HepG2 (cell line): ENCODE data around the gene ADGRG6. TPM values are rescaled to one million over a fixed set of nuclear protein-coding genes. Genes with fewer than 3 reads are reported as not detected.

ENCODE experiments used
- ETV5 ChIP-seq: IDR thresholded peaks from 2 replicates; pipeline ENCODE4 v1.6.1; 2018; ENCODE audit warnings: missing biosample characterization, missing genetic modification reagents, inconsistent platforms, borderline replicate concordance
- HNF4A ChIP-seq: sonication (generic); formaldehyde crosslinking; IDR thresholded peaks from 2 replicates; pipeline ENCODE4 v1.4.0; 2020; ENCODE audit warnings: missing genetic modification reagents
- NR1H2 ChIP-seq: sonication (generic); formaldehyde crosslinking; IDR thresholded peaks from 2 replicates; pipeline ENCODE4 v1.8.1; 2022; ENCODE audit warnings: low read depth, missing genetic modification reagents, borderline replicate concordance
- SRSF9 ChIP-seq: fragments of 200-400 bp; formaldehyde crosslinking; IDR thresholded peaks from 2 replicates; pipeline ENCODE4 v1.6.1; 2018; ENCODE audit warnings: borderline replicate concordance, mild to moderate bottlenecking, low read depth, low read length; ENCODE audit not compliant: insufficient read depth, poor library complexity, severe bottlenecking
- TARDBP ChIP-seq: sonication (generic); formaldehyde crosslinking; IDR thresholded peaks from 2 replicates; pipeline ENCODE4 v1.8.0; 2022; ENCODE audit warnings: mild to moderate bottlenecking, missing genetic modification reagents
- TIGD3 ChIP-seq: sonication (generic); formaldehyde crosslinking; IDR thresholded peaks from 2 replicates; pipeline ENCODE4 v1.5.1; 2020; ENCODE audit warnings: mild to moderate bottlenecking, missing genetic modification reagents, borderline replicate concordance
- ZBTB37 ChIP-seq: sonication (generic); formaldehyde crosslinking; IDR thresholded peaks from 2 replicates; pipeline ENCODE4 v1.4.0; 2020; ENCODE audit warnings: mild to moderate bottlenecking, missing genetic modification reagents
- ZNF337 ChIP-seq: sonication (generic); formaldehyde crosslinking; IDR thresholded peaks from 2 replicates; pipeline ENCODE4 v1.5.1; 2020; ENCODE audit warnings: missing genetic modification reagents, low read depth, mild to moderate bottlenecking, borderline replicate concordance
- polyA plus RNA-seq, 8 experiments: library from polyadenylated mRNA; depleted of rRNA in 3 of 8; stranded (reverse) in 7 of 8; unstranded in 1 of 8; fragments of >200 nt; fragmentation: Illumina TruSeq in 4 of 8; extraction: Trizol in 4 of 8; gene quantifications; 2 replicates each; pipeline versions ENCODE4 v1.2.1 to v1.2.3, GENCODE V29; 2011 to 2016; ENCODE audit warnings: low read depth in 4 of 8, missing spikeins in 1 of 8, mixed read lengths in 1 of 8; ENCODE audit not compliant: insufficient read depth in 1 of 8
- total RNA-seq, 5 experiments: library from RNA; depleted of rRNA; stranded (reverse); fragments of >200 nt; fragmentation: Illumina TruSeq; extraction: Trizol; gene quantifications; 2 replicates each; pipeline ENCODE4 v1.2.3, GENCODE V29; 2016; ENCODE audit warnings: low read depth in 1 of 5
- TF ChIP-seq, protein P1 (sequence below): sonication (generic); formaldehyde crosslinking; IDR thresholded peaks from 2 replicates; pipeline ENCODE4 v1.8.0; 2022; ENCODE audit warnings: missing genetic modification reagents, mild to moderate bottlenecking, borderline replicate concordance
- TF ChIP-seq, protein P2 (sequence below): sonication (generic); formaldehyde crosslinking; IDR thresholded peaks from 2 replicates; pipeline ENCODE4 v1.9.0; 2021; ENCODE audit warnings: missing genetic modification reagents, mild to moderate bottlenecking, borderline replicate concordance
- TF ChIP-seq, protein P3 (sequence below), 2 experiments: sonication (generic) in 1 of 2; formaldehyde crosslinking in 1 of 2; IDR thresholded peaks; 2 replicates each; pipeline versions ENCODE4 v1.6.1 to v1.9.0; 2014 to 2022; ENCODE audit warnings: antibody characterized with exemption in 1 of 2, borderline replicate concordance in 1 of 2, inconsistent platforms in 1 of 2, low read depth in 1 of 2, missing genetic modification reagents in 1 of 2
- TF ChIP-seq, protein P4 (sequence below): sonication (generic); formaldehyde crosslinking; IDR thresholded peaks from 2 replicates; pipeline ENCODE4 v1.4.0; 2020; ENCODE audit warnings: missing genetic modification reagents

Gene ADGRG6
- total and polyA plus RNA-seq, 2 of the 13 experiments (the other 11 are each of a cell fraction or from before 2014, with no cell fraction given): 129 to 249 TPM

- TF ChIP-seq, protein P1, sequence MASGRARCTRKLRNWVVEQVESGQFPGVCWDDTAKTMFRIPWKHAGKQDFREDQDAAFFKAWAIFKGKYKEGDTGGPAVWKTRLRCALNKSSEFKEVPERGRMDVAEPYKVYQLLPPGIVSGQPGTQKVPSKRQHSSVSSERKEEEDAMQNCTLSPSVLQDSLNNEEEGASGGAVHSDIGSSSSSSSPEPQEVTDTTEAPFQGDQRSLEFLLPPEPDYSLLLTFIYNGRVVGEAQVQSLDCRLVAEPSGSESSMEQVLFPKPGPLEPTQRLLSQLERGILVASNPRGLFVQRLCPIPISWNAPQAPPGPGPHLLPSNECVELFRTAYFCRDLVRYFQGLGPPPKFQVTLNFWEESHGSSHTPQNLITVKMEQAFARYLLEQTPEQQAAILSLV (CRISPR knock-in tag): no peak
- TF ChIP-seq ZNF337 (CRISPR knock-in tag) (no peak), NR1H2 (CRISPR knock-in tag) (no peak), HNF4A (CRISPR knock-in tag) (peak; percentile 95), SRSF9 (no peak), TIGD3 (no peak), ZBTB37 (CRISPR knock-in tag) (no peak), TARDBP (CRISPR knock-in tag) (peak; percentile 83; the same call in 1 of the 2 replicates), ETV5 (CRISPR knock-in tag) (peak; percentile 100)
- TF ChIP-seq, protein P2, sequence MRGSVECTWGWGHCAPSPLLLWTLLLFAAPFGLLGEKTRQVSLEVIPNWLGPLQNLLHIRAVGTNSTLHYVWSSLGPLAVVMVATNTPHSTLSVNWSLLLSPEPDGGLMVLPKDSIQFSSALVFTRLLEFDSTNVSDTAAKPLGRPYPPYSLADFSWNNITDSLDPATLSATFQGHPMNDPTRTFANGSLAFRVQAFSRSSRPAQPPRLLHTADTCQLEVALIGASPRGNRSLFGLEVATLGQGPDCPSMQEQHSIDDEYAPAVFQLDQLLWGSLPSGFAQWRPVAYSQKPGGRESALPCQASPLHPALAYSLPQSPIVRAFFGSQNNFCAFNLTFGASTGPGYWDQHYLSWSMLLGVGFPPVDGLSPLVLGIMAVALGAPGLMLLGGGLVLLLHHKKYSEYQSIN (CRISPR knock-in tag): no peak
- TF ChIP-seq, protein P3, sequence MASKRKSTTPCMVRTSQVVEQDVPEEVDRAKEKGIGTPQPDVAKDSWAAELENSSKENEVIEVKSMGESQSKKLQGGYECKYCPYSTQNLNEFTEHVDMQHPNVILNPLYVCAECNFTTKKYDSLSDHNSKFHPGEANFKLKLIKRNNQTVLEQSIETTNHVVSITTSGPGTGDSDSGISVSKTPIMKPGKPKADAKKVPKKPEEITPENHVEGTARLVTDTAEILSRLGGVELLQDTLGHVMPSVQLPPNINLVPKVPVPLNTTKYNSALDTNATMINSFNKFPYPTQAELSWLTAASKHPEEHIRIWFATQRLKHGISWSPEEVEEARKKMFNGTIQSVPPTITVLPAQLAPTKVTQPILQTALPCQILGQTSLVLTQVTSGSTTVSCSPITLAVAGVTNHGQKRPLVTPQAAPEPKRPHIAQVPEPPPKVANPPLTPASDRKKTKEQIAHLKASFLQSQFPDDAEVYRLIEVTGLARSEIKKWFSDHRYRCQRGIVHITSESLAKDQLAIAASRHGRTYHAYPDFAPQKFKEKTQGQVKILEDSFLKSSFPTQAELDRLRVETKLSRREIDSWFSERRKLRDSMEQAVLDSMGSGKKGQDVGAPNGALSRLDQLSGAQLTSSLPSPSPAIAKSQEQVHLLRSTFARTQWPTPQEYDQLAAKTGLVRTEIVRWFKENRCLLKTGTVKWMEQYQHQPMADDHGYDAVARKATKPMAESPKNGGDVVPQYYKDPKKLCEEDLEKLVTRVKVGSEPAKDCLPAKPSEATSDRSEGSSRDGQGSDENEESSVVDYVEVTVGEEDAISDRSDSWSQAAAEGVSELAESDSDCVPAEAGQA (IDR thresholded peaks at IDR 0.05; ENCODE audit: low read depth): no peak
- TF ChIP-seq, protein P3 (CRISPR knock-in tag; IDR thresholded peaks at IDR 0.05; ENCODE audit: borderline replicate concordance): no peak; the same call in 1 of the 2 replicates
- TF ChIP-seq, protein P4, sequence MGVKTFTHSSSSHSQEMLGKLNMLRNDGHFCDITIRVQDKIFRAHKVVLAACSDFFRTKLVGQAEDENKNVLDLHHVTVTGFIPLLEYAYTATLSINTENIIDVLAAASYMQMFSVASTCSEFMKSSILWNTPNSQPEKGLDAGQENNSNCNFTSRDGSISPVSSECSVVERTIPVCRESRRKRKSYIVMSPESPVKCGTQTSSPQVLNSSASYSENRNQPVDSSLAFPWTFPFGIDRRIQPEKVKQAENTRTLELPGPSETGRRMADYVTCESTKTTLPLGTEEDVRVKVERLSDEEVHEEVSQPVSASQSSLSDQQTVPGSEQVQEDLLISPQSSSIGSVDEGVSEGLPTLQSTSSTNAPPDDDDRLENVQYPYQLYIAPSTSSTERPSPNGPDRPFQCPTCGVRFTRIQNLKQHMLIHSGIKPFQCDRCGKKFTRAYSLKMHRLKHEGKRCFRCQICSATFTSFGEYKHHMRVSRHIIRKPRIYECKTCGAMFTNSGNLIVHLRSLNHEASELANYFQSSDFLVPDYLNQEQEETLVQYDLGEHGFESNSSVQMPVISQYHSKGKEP (CRISPR knock-in tag): no peak
These were observed 73.3 kb downstream of the ADGRG6 start (continued) for GRCh38 chr6:142374965-142375733.
